Neuronal stem cell (in vitro differentiated cells): Measurements from ENCODE around the gene CCDC117.
"Not testable (repeated sequence)": the region's sequence is repeated elsewhere in the genome, so short reads cannot be mapped to it uniquely, and the experiment has no call there.

Experiments
- DNase-seq: peaks from one replicate; pipeline ENCODE4 v3.0.0-alpha.2; 2013; ENCODE audit warnings: low spot score
- H2AFZ ChIP-seq: one replicate; pipeline ENCODE4 v1.6.1; 2013; ENCODE audit warnings: mild to moderate bottlenecking, low read length, inconsistent platforms
- H2AK5ac ChIP-seq: 2 replicates; pipeline ENCODE4 v1.6.1; 2013; ENCODE audit warnings: low read depth, mild to moderate bottlenecking, inconsistent platforms, low read length, moderate library complexity, mixed read lengths
- H2BK120ac ChIP-seq: 2 replicates; pipeline ENCODE4 v1.6.1; 2013; ENCODE audit warnings: low read depth, mild to moderate bottlenecking, inconsistent platforms, low read length, moderate library complexity, mixed read lengths
- H2BK12ac ChIP-seq: one replicate; pipeline ENCODE4 v1.6.1; 2013; ENCODE audit warnings: low read length, inconsistent platforms
- H2BK15ac ChIP-seq: 2 replicates; pipeline ENCODE4 v1.6.1; 2013; ENCODE audit warnings: mild to moderate bottlenecking, low read length, inconsistent platforms, mixed read lengths
- H2BK5ac ChIP-seq: one replicate; pipeline ENCODE4 v1.6.1; 2013; ENCODE audit warnings: inconsistent platforms, mild to moderate bottlenecking, low read length, moderate library complexity
- H3K14ac ChIP-seq: one replicate; pipeline ENCODE4 v1.6.1; 2013; ENCODE audit warnings: low read length, inconsistent platforms
- H3K18ac ChIP-seq: 2 replicates; pipeline ENCODE4 v1.6.1; 2013; ENCODE audit warnings: low read length, inconsistent platforms
- H3K23ac ChIP-seq: 2 replicates; pipeline ENCODE4 v1.6.1; 2013; ENCODE audit warnings: low read depth, mild to moderate bottlenecking, mixed read lengths, low read length, inconsistent platforms; ENCODE audit not compliant: poor library complexity
- H3K27ac ChIP-seq: replicated peaks from 3 replicates; pipeline ENCODE4 v1.5.1; 2013; ENCODE audit warnings: low read length, inconsistent platforms
- H3K27me3 ChIP-seq, 3 experiments: 2 replicates each; pipeline ENCODE4 v1.6.1; 2013; ENCODE audit warnings: low read length in 3 of 3, mild to moderate bottlenecking in 2 of 3, inconsistent platforms in 1 of 3, low read depth in 1 of 3, mixed read lengths in 1 of 3, moderate library complexity in 1 of 3; ENCODE audit not compliant: control insufficient read depth in 3 of 3, insufficient read depth in 3 of 3
- H3K36me3 ChIP-seq, 2 donors: replicated peaks in 1 of 2; 2 replicates each; pipeline ENCODE4 v1.6.1; 2013; ENCODE audit warnings: low read length in 2 of 2; ENCODE audit not compliant: control insufficient read depth in 2 of 2, insufficient read depth in 2 of 2
- H3K4ac ChIP-seq: 2 replicates; pipeline ENCODE4 v1.6.1; 2013; ENCODE audit warnings: inconsistent platforms, mild to moderate bottlenecking, low read length, moderate library complexity
- H3K4me1 ChIP-seq, 2 donors: 1 replicate in 1 of 2; 2 replicates in 1 of 2; pipeline ENCODE4 v1.6.1; 2013; ENCODE audit warnings: low read length in 2 of 2, low read depth in 1 of 2; ENCODE audit not compliant: control insufficient read depth in 2 of 2, insufficient read depth in 1 of 2
- H3K4me2 ChIP-seq: one replicate; pipeline ENCODE4 v1.6.1; 2013; ENCODE audit warnings: mild to moderate bottlenecking, low read length, inconsistent platforms; ENCODE audit not compliant: insufficient read depth, poor library complexity, severe bottlenecking
- H3K4me3 ChIP-seq, 2 donors: 2 replicates each; pipeline ENCODE4 v1.5.1; 2013; ENCODE audit warnings: low read length in 2 of 2, mild to moderate bottlenecking in 2 of 2, inconsistent platforms in 1 of 2, moderate library complexity in 1 of 2
- H3K79me1 ChIP-seq: one replicate; pipeline ENCODE4 v1.6.1; 2013; ENCODE audit warnings: low read depth, mild to moderate bottlenecking, inconsistent platforms, low read length, moderate library complexity
- H3K9ac ChIP-seq: one replicate; pipeline ENCODE4 v1.6.1; 2013; ENCODE audit warnings: mild to moderate bottlenecking, low read depth, low read length, inconsistent platforms; ENCODE audit not compliant: poor library complexity
- H3K9me3 ChIP-seq, 2 donors: replicated peaks in 1 of 2; 2 replicates each; pipeline versions ENCODE3 to v1.6.1; 2013; ENCODE audit warnings: low read length in 2 of 2, mild to moderate bottlenecking in 2 of 2, inconsistent platforms in 1 of 2, low read depth in 1 of 2, mixed read lengths in 1 of 2, moderate library complexity in 1 of 2; ENCODE audit not compliant: control insufficient read depth in 2 of 2, insufficient read depth in 1 of 2
- H4K8ac ChIP-seq: one replicate; pipeline ENCODE4 v1.6.1; 2013; ENCODE audit warnings: low read depth, mild to moderate bottlenecking, inconsistent platforms, low read length, moderate library complexity
- H4K91ac ChIP-seq: one replicate; pipeline ENCODE4 v1.6.1; 2013; ENCODE audit warnings: low read length, low read depth, mild to moderate bottlenecking, inconsistent platforms; ENCODE audit not compliant: poor library complexity
- WGBS, 2 donors: extraction: QIAGEN DNeasy Blood & Tissue Kit; methylation state at CpG; one replicate each; pipeline ENCODE4 v1.1.7; 2013; ENCODE audit warnings: missing lambda C conversion rate in 2 of 2, mixed read lengths in 1 of 2; ENCODE audit not compliant: insufficient read length in 2 of 2, insufficient replicate concordance in 1 of 2; ENCODE audit errors: extremely low coverage in 2 of 2; 5-methylcytosine and 5-hydroxymethylcytosine counted together

CCDC117 gene

GRCh38 chr22:28750471-28750881 is 22.0 kb upstream of the CCDC117 start:
- no peak overlapping the region for H3K4ac ChIP-seq
- no CpG with 5 or more reads among the region's 6 CpGs for WGBS, 2 donors
- H4K8ac ChIP-seq: no peak overlapping the region
- H2BK120ac ChIP-seq: no peak overlapping the region
- no peak overlapping the region for H2AK5ac ChIP-seq
- H3K9ac ChIP-seq: no peak overlapping the region
- DNase-seq: no peak
- no peaks in the 10 kb centered on the region for H3K4me1 ChIP-seq
- no peaks in the 10 kb centered on the region for H3K9me3 ChIP-seq
- H3K14ac ChIP-seq: no peak overlapping the region
- H3K79me1 ChIP-seq: no peaks in the 10 kb centered on the region
- H3K4me2 ChIP-seq: no peak overlapping the region
- H3K18ac ChIP-seq: no peak overlapping the region
- H3K4me3 ChIP-seq: no peak overlapping the region
- H2BK5ac ChIP-seq: no peak overlapping the region
- peaks cover 17 to 66% of the 10 kb centered on the region in 2 donors for H3K36me3 ChIP-seq
- no peaks in the 10 kb centered on the region for H3K27me3 ChIP-seq
- H2AFZ ChIP-seq: no peak overlapping the region
- no peak overlapping the region for H3K23ac ChIP-seq
- H2BK12ac ChIP-seq: no peak overlapping the region
- no peak overlapping the region for H3K27ac ChIP-seq
- no peak overlapping the region for H4K91ac ChIP-seq
- no peak overlapping the region for H2BK15ac ChIP-seq

- not testable (repeated sequence) for H4K8ac ChIP-seq, H2BK12ac ChIP-seq, H2AFZ ChIP-seq, H3K14ac ChIP-seq, H3K4me3 ChIP-seq, H3K9ac ChIP-seq, H3K27ac ChIP-seq, H3K4me1 ChIP-seq, H3K4me2 ChIP-seq, H2BK120ac ChIP-seq, H3K79me1 ChIP-seq, DNase-seq, H2BK5ac ChIP-seq, H4K91ac ChIP-seq, H2AK5ac ChIP-seq, H3K23ac ChIP-seq, H3K18ac ChIP-seq, H3K9me3 ChIP-seq, H3K4ac ChIP-seq, H3K27me3 ChIP-seq, H2BK15ac ChIP-seq
- H3K36me3 ChIP-seq: peaks cover 3 to 35% of the 10 kb centered on the region in 2 donors
- WGBS, 2 donors: no CpG with 5 or more reads among the region's 3 CpGs
These were observed 18.0 kb upstream of the CCDC117 start for GRCh38 chr22:28754512-28754911.

DNA sequence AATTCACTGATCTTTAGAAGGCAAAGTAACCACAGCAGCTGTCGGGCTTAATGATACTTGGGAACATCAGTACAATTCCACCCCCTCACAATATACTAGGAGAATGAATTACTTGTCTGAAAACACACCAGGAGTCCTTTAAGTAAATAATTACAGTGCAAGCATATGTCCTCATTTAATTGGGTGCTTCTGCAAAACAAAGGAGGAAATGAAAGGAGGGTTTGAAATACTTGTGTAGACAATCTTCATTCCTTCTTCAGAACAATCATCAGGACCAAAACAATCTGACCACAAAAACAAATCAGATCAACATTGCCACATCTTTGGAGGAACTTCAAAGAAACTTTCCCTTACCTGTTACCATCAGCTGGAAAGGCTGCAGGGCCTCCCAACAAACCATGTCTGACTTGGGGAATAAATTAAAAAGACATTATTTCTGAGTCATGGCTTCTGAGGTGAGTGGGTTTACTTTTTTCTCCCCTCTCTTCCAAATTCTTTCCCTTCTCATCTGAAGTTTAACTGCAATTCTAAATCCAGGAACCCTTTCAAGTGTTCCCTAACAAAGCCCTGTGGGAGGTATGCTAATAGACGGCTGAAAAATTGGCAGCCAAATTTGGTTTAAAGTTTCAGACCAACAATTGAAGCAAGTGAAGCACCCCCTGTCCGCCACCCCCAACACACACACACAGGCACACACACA is 12.5 kb upstream of the CCDC117 start:
- Histone ChIP-seq H3K23ac (no peak overlapping the region), H3K27me3 (no peaks in the 10 kb centered on the region), H4K8ac (no peak overlapping the region), H3K36me3 (peaks cover 0 to 5% of the 10 kb centered on the region in 2 donors), H4K91ac (no peak overlapping the region), H2AFZ (peak overlapping the region; percentile 80), H3K4me1 (peaks cover 3 to 7% of the 10 kb centered on the region in 2 donors), H2AK5ac (no peak overlapping the region), H3K9me3 (peaks cover 0 to 6% of the 10 kb centered on the region in 2 donors), H2BK12ac (no peak overlapping the region), H2BK120ac (no peak overlapping the region), H3K9ac (no peak overlapping the region), H3K27ac (no peak overlapping the region), H2BK5ac (no peak overlapping the region), H3K79me1 (peaks cover 2% of the 10 kb centered on the region), H3K18ac (no peak overlapping the region), H3K4ac (no peak overlapping the region), H3K4me2 (no peak overlapping the region), H3K4me3 (no peak overlapping the region), H2BK15ac (no peak overlapping the region), H3K14ac (no peak overlapping the region)
- no CpG with 5 or more reads among the region's 3 CpGs for WGBS, 2 donors
- no peak for DNase-seq

DNA sequence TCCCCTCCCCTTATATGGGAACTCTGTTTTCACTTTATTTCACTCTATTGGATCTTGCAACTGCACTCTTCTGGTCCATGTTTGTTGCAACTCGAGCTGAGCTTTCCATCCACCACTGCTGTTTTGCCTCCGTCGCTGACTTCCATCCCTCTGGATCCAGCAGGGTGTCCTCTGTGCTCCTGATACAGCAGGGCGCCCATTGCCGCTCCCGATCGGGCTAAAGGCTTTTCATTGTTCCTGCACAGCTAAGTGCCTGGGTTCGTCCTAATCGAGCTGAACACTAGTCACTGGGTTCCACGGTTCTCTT is 11.1 kb upstream of the CCDC117 start:
- Histone ChIP-seq H2BK5ac (no peak overlapping the region), H3K27me3 (no peaks in the 10 kb centered on the region), H3K9ac (no peak overlapping the region), H2BK12ac (no peak overlapping the region), H4K8ac (no peak overlapping the region), H3K18ac (no peak overlapping the region), H2AK5ac (no peak overlapping the region), H3K4me3 (no peak overlapping the region), H3K9me3 (peaks cover 0 to 6% of the 10 kb centered on the region in 2 donors), H2BK15ac (no peak overlapping the region), H3K36me3 (peaks cover 0 to 3% of the 10 kb centered on the region in 2 donors), H3K79me1 (peaks cover 2% of the 10 kb centered on the region), H3K4ac (no peak overlapping the region), H2AFZ (no peak overlapping the region), H2BK120ac (no peak overlapping the region), H4K91ac (no peak overlapping the region), H3K23ac (no peak overlapping the region), H3K4me2 (no peak overlapping the region), H3K27ac (no peak overlapping the region), H3K4me1 (peaks cover 3 to 7% of the 10 kb centered on the region in 2 donors), H3K14ac (no peak overlapping the region)
- DNase-seq: no peak
- WGBS, 2 donors: no CpG with 5 or more reads among the region's 10 CpGs
